GM21619 (cell line): ENCODE measurements around the gene DISP1.
A peak's percentile ranks its signal among the peaks of the same experiment; 100 is the strongest.

Source experiments
- ATAC-seq: cut with Tn5 transposase; IDR thresholded peaks from one replicate; pipeline ENCODE4 v1.9.1; 2021; ENCODE audit not compliant: unreplicated experiment

DISP1 gene, protein sequence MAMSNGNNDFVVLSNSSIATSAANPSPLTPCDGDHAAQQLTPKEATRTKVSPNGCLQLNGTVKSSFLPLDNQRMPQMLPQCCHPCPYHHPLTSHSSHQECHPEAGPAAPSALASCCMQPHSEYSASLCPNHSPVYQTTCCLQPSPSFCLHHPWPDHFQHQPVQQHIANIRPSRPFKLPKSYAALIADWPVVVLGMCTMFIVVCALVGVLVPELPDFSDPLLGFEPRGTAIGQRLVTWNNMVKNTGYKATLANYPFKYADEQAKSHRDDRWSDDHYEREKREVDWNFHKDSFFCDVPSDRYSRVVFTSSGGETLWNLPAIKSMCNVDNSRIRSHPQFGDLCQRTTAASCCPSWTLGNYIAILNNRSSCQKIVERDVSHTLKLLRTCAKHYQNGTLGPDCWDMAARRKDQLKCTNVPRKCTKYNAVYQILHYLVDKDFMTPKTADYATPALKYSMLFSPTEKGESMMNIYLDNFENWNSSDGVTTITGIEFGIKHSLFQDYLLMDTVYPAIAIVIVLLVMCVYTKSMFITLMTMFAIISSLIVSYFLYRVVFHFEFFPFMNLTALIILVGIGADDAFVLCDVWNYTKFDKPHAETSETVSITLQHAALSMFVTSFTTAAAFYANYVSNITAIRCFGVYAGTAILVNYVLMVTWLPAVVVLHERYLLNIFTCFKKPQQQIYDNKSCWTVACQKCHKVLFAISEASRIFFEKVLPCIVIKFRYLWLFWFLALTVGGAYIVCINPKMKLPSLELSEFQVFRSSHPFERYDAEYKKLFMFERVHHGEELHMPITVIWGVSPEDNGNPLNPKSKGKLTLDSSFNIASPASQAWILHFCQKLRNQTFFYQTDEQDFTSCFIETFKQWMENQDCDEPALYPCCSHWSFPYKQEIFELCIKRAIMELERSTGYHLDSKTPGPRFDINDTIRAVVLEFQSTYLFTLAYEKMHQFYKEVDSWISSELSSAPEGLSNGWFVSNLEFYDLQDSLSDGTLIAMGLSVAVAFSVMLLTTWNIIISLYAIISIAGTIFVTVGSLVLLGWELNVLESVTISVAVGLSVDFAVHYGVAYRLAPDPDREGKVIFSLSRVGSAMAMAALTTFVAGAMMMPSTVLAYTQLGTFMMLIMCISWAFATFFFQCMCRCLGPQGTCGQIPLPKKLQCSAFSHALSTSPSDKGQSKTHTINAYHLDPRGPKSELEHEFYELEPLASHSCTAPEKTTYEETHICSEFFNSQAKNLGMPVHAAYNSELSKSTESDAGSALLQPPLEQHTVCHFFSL (N-terminal part only)

DNA sequence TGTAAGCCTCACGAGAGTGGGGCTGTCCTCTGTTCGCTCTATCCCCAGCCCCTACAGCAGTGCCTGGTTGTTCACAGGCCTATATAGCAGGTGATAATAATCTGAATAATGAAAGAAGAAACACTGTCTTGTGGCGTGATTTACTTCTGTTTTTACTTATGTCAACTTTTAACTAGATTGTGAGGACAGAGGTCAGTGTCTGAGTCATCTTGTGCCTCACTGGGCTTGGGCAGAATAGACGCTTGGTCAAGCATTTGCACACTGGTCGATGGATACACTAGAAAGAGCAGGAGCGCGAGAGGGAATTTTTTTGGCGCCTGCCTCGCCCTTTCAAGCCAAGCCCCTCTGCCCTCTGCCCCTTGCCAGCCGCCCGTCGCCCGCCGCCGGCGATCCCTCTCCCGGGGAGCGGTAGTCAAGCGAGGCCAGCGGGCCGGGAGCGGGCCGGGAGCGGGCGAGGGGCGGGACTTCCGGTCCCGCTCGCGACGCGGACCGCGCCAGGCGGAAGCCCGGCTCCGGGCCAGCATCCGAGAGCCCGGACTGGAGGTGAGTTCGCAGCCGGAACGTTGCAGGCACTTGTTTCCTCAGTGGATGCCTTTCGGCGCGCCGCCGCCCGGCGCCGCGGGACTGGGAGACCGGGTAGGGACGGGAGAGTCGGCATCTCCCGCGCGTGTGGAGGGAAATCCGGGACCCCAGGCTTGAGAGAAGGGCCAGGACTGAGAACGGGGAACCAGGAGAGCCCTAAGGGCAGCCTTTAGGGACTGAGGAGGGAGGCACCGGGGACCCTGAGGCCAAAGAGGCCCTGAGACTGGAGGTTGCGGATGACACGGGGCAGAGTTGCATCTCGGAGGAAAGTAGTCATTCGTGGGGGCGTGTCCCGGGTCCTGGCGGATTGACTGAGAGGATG is at the start of gene DISP1:
DISP1 (plus strand) TSS at position 504 of the 904 bp plus-strand sequence. CDS start 127,785 bp downstream, outside the sequence.
- peak; percentile 87 for ATAC-seq

DNA sequence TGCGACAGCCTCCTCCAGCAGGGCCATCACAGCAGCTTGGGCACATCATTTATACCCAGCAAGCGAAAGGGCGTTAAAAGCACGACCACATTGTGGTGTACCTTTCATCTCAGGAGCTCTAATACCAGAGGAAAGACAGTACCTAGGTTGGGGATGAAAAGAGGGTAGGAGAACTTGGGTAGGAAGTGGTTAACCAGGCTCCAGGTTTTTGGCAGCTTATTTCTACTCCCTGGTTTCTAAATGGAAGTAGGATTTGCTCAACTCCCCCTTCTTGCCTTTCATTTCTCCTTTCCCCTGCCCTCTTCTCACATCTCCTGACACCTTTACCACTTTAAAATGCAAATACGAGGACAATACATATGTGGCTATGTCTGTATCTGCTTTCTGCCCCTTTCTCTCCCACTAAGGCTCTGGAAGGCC is 47.7 kb upstream of the DISP1 start:
- no peak for ATAC-seq

DNA sequence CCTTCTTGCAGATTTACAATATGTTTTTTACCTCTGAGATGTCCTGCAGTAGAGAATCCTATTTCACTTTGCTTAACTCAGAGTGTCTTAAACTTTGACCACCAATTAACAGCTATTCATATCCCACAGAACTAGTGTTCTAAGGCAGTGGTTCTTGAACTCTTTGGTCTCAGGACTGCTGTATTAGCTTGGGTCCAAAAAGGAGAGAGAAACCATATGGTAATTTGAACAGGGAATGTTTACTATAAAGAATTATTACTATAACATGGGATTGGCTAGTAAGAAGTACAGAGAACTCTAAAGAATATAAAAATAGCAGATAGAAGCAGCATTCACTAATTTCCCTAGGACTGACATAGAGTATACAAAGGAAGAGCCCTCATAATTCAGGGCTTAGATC is 46.2 kb upstream of the DISP1 start:
- no peak for ATAC-seq

DNA sequence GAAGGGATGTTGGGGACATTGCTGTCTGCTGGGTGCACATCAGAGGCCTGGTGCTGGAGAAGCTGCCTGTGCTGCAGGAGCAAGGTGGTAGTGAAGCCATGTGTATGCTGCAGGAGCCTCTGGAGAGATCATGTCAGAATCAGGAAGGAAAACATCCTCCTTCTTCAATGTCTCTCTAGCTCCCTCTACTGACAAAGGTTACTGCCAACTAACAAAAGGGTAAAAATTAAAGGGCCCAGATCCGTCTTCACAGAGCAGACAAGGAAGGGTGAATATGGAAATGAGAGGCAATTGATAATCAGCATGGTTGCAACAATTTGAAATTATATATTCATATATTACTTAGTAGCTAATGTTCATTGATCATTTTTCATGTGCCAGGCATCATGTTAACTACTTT is 45.7 kb upstream of the DISP1 start:
- no peak for ATAC-seq

DNA sequence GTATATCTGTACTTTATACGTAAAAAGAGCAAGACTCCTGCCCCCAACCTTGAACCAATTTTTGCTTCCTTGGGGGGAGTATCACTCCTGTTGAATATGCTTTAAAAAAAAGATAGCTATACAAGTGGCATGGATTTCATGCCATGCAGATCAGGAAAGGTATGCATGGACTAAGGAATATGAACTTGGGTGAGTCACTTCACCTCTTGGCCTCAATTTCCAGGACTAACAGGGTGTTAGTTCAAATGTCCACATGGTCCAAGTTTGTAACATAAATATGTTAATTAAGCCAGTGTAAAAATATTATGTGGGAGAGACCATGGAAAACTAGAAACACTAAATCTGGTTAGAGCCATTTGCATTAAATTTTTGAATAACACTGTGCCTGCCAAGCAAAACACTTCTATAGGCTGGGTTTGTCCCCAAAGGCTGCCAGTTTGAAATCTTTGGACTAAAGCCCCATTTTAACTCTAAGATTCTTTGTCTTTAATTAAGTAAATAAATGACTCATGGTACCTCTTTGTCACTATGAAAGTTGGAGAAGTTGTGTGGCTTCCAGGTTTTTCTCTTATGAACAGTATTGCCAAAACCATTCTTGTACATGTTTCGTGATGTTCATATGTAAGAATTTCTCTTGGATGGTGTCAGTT is 44.7 kb upstream of the DISP1 start:
- no peak for ATAC-seq

DNA sequence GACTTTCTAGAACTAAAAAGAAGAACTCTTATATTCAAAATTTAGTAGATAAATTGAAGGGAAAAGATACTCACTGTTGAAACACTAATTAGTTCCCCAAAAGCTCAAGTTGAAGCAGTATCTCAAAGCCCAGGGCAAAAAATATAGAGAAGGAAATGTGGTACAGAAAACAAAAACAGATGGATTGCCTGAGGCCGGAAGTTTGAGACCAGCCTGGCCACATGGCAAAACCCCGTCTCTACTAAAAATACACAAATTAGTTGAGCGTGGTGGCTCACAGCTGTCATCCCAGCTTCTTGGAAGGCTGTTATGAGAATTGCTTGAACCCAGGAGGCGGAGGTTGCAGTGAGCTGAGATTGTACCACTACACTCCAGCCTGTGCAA is 41.9 kb upstream of the DISP1 start:
- ATAC-seq, result peak; percentile 85

DNA sequence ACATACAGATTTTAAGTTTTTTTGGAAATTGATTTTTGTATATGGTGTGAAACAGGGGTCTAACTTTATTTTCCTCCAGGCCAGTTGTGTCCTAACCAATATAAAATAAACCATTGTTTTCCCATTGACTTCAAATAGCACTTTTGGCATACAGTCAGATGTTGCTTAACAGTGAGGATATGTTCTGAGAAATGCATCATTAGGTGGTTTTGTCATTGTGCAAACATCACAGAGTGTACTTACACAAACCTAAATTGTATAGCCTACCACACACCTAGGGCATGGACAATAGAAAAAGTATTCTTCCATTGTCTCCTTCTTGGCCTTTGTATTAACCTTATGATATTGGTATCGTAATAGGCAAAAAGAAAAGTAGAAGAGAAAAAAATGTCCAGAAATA is 37.4 kb upstream of the DISP1 start:
- no peak for ATAC-seq

DNA sequence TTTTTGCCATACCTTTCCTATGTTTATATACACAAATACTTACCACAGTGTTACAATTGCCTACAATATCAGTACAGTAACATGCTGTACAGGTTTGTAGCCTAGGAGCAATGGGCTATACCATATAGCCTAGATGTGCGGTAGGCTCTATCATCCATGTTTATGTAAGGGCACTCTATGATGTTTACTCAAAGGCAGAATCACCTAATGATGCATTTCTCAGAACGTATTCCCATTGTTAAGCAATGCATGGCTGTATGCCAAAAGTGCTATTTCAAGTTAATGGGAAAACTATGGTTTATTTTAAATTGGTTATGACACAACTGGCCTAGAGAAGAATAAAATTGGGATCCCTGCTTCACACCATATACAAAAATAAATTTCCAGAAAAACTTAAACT is 36.9 kb upstream of the DISP1 start:
- no peak for ATAC-seq

DNA sequence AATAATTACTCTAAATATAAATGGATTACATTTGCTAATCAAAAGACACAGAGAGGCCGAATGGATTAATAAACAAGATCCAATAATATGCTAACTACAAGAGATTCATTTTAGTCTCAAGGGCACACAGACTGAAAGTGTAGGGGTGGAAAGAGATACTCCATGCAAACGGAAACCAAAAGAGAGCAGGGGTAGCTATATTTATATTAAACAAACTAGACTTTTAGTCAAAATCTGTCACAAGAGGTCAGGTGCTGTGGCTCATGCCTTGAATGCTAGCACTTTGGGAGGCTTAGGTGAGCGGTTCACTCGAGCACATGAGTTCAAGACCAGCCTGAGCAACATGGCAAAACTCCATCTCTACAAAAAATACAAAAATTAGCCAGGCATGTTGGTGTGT is 33.6 kb upstream of the DISP1 start:
- no peak for ATAC-seq

DNA sequence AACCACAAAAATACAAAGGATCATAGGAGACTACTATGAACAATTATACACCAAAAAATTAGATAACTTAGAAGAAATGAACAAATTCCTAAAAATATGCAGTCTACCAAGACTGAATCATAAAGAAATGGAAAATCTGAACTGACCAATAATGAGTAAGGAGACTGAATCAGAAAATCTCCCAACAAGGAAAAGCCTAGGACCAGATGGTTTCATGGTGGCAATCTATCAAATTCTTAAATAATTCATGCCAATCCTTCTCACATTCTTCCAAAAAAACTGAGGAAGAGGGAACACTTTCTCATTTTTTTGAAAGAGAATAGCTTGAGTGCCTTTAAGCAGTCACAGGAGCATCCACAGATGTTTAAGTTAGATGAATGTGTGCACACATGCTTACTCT is 31.8 kb upstream of the DISP1 start:
- ATAC-seq, result no peak

DNA sequence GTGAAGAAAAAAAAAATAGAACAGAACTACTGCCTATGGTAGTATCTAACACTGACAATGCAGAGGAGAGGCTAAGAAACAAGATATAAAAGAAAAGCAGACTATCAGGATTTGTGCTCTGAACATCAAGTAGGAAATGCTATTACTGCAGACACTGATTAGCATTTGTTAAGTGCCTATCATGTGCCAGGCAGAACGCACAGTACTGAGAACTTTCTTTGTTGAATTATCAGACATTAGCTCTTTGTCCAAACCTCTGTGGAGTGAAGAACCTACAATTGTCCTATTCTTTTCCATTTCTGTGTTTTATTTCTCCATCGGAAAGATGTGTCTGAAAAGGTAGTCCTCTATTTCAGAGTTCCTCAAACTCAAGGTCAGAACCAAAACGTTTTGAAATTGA is 30.5 kb upstream of the DISP1 start:
- ATAC-seq, result no peak

DNA sequence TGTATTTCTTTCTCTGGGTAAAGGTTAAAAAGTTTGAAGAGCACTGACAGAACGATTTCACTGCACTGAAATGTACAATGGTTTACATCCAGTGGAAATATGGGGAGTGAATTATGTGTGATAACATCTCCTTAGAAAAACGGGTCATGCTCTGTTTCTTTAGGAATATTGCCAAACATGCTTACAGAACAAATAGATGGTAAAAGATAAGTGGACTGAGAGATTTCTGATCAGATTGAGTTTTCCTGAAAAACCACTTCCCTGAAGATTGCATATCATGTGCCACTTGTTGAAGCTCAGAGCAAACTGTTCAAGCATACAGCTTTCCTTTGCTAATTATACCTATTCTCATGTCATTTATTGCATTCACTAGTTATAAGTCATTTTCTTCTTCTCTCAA is 29.9 kb upstream of the DISP1 start:
- ATAC-seq, result no peak

DNA sequence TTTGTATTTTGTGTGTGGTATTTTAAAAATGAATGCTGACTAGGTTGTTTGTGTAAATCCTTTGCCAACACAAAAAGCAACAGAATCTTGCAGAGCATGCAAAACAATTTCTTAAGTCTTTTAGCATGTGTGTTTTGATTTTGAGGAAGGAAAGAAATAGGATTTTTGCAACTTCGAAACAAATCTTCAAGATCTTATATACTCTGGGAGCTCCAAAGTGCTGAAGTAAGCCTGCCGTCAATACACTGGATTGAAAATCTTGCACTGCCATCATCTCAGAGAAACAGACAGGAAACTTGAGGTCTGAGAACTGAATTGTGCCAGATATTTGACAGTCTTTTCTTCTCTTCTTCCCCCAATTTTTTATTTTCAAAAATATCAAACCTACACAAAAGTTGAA is 29.3 kb upstream of the DISP1 start:
- ATAC-seq, result no peak

DNA sequence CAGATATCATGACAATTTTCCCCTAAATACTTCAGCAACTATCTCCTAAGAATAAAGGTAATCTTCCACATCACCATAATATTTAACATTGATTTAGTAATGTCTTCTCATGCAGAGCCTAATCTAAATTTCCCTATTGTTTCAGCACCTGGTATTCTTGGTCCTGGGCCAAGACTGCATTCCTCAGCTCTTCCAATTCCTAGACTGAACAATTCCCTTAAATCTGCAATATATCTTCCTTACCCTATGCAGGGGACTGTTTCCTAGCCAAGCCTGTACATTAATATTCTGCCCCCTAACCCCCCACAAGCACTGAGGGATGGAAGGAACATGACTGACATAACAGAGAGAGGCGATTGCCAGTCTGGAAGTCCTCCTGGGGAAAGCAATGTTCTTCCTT is 28.7 kb upstream of the DISP1 start:
- no peak for ATAC-seq

DNA sequence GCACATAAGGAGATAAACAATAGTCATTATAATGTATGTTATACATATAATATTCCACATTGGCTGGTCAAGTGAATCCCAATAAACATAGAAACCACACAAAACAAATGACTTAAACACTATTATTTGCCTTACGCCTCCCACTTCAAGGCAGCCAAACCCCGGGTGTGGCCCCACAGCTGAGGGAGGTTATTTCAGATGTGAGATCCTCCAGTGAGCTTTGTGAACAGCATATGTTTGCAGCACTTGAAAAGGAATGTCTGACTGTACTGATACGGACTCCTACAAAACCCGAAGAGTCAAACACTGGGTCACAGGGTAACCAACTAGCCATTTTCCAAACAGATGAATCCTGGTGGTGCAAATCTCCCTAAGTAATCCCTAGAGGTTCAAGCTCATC is 27.1 kb upstream of the DISP1 start:
- ATAC-seq, result no peak

DNA sequence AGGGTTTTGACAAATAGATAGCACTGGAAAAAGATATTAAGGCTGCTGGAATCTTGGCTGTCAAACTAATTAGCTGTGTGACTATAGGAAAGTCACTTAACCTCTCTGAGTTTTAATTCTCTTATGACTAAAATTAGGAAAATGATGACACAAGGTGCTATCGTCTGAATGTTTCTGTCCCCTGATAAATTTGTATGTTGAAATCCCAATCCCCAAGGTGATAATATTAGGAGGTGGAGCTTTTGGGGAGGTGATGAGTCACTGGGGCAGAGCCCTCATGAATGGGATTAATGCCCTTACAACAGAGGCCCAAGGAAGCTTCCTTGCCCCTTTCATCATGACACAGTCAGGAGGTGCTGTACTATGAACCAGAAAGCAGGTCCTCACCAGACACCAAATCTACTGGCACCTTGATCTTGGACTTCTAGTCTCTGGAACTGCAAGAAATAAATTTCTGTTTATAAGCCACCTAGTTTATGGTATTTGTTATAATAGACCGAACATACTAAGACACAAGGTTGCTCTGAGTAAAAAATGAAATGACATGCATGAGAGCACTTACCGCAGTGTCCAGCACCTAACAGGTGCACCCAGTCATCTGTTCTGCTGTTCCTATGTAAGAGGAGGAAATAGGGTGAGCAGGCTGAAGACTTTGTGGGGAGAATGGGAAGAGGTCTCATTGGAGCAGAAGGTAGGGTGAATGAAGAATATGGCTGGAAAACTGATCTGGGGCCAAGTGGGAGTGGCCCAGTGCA is 26.3 kb upstream of the DISP1 start:
- peak; percentile 64 for ATAC-seq

DNA sequence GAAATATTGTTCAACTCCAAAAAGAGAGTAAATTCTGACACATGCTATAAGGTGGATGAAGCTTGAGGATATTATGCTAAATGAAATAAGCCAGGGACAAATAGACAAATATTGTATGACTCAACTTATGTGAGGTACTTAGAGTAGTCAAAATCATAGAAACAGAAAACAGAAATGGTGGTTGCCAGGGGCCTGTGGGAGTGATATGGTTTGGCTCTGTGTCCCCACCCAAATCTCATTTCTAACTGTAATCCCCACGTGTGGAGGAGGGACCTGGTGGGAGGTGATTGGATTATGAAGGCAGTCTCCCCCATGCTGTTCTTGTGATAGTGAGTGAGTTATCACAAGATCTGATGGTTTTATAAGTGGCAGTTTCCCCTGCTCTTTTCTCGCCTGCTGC is 24.7 kb upstream of the DISP1 start:
- no peak for ATAC-seq

DNA sequence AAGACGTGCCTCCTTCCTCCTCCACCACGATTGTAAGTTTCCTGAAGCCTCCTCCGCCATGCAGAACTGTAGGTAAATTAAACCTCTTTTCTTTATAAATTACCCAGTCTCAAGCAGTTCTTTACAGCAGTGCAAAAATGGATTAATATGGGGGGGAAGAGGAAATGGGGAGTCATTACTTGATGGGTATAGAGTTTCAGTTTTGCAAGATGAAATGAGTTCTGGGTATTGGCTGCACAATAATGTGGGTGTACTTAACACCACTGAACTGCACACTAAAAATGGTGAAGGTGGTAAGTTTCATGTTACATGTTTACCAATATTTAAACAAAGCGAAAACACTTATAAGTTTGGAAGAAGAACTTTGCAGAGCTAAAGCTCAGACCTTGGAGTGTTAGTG is 24.3 kb upstream of the DISP1 start:
- ATAC-seq, result no peak
